ENCODE measurements around the gene FAM171A2.

GRCh38 chr17:44384823-44385286 is 21.2 kb upstream of the FAM171A2 start:
- TF ChIP-seq, protein P1, sequence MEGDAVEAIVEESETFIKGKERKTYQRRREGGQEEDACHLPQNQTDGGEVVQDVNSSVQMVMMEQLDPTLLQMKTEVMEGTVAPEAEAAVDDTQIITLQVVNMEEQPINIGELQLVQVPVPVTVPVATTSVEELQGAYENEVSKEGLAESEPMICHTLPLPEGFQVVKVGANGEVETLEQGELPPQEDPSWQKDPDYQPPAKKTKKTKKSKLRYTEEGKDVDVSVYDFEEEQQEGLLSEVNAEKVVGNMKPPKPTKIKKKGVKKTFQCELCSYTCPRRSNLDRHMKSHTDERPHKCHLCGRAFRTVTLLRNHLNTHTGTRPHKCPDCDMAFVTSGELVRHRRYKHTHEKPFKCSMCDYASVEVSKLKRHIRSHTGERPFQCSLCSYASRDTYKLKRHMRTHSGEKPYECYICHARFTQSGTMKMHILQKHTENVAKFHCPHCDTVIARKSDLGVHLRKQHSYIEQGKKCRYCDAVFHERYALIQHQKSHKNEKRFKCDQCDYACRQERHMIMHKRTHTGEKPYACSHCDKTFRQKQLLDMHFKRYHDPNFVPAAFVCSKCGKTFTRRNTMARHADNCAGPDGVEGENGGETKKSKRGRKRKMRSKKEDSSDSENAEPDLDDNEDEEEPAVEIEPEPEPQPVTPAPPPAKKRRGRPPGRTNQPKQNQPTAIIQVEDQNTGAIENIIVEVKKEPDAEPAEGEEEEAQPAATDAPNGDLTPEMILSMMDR (IDR thresholded peaks at IDR 0.05; ENCODE audit: low read length), result no peak
- TF ChIP-seq EZH2phosphoT487 (IDR thresholded peaks at IDR 0.05; ENCODE audit: low read length) (no peak), EZH2 (optimal IDR thresholded peaks at IDR 0.05; ENCODE audit: low read depth, low read length) (no peak)
